ENCODE results near the gene SIRT1. TPM values are rescaled to one million over a fixed set of nuclear protein-coding genes. Genes with fewer than 3 reads are reported as not detected.
A peak's percentile ranks its signal among the peaks of the same experiment; 100 is the strongest.

The SIRT1 gene
- total RNA-seq, 1 experiment from 2014 or later: 83.8 TPM

DNA sequence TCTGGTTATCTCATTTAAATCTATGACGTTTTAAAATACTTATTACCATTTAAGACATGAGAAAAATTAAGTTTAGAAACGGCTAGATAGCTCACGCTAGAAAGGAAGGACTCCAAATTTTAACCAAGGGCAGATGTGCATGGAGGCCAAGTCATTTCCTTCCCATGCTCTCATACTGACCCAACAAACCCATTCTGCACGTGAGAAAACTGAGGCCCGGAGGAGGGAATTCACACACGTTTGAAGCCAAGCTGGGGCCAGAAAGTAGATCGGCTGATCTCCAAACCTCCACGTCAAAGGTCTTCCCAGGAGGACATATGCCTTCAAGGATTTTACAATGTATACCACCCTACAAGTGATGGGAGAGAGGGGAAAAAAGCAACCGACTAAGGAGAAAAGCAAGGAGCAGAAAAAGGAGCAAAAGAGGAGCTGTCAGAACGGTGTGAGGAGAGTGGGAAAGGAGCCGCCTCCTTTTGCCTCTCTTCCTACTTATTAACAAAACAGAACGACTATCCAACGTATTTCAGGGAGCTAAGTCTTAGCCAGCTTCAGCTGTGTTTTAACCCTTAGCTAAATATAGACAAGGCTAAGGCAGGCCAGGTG lies 645 bp upstream of the SIRT1 start:
- no peak overlapping the region for H4K91ac ChIP-seq (ENCODE audit: insufficient read length, low read depth, low read length)
- no peak overlapping the region for H3K18ac ChIP-seq (ENCODE audit: insufficient read length, low read depth, low read length)
- peak overlapping the region; percentile 87 for H3K4me2 ChIP-seq (ENCODE audit: insufficient read depth, insufficient read length, low read length)
- peaks cover 8% of the 10 kb centered on the region for H3K23me2 ChIP-seq (ENCODE audit: insufficient read length, low read depth, low read length, poor library complexity, severe bottlenecking)
- H2BK20ac ChIP-seq (ENCODE audit: low read depth, low read length, poor library complexity, severe bottlenecking): no peak overlapping the region
- H3K9ac ChIP-seq (ENCODE audit: extremely low read depth, insufficient read length, low read length): peak overlapping the region; percentile 79
- H2BK120ac ChIP-seq (ENCODE audit: low read depth, low read length, poor library complexity, severe bottlenecking): no peak overlapping the region
- no peaks in the 10 kb centered on the region for H3K27me3 ChIP-seq (ENCODE audit: insufficient read depth, low read length)
- no peak overlapping the region for H3T11ph ChIP-seq (ENCODE audit: low read length)
- H3K79me2 ChIP-seq (ENCODE audit: insufficient read depth, low read length): peaks cover 13% of the 10 kb centered on the region; the same call in 1 of the 2 replicates
- no peak for DNase-seq
- H2BK12ac ChIP-seq (ENCODE audit: insufficient read length, low read depth, low read length): no peak overlapping the region
- Mint-ChIP-seq H3K4me3 (peak overlapping the region; percentile 85 to 97), H3K27ac (peak overlapping the region; percentile 97 to 98 (median 98)), H3K36me3 (ENCODE audit: insufficient read depth in 1 of 3, low read depth in 3 of 3) (peaks cover 21 to 33% (median 24%) of the 10 kb centered on the region in 3 experiments), H3K9me3 (peaks cover 0 to 2% of the 10 kb centered on the region in 2 experiments; a peak in 1 of 5 replicates), H3K27me3 (ENCODE audit: low read depth) (no peaks in the 10 kb centered on the region; the same call in 1 of the 2 replicates), H3K4me1 (peaks cover 17 to 29% of the 10 kb centered on the region in 2 experiments)
- H2BK5ac ChIP-seq (ENCODE audit: insufficient read length, low read length): no peak overlapping the region
- H4K20me1 ChIP-seq (ENCODE audit: control insufficient read depth, insufficient read depth, insufficient read length): no peaks in the 10 kb centered on the region
- H3K27ac ChIP-seq (ENCODE audit: insufficient read length, low read depth, low read length): peak overlapping the region; percentile 32
- H2BK15ac ChIP-seq (ENCODE audit: low read depth, low read length): no peak overlapping the region
- TF ChIP-seq, protein P1, sequence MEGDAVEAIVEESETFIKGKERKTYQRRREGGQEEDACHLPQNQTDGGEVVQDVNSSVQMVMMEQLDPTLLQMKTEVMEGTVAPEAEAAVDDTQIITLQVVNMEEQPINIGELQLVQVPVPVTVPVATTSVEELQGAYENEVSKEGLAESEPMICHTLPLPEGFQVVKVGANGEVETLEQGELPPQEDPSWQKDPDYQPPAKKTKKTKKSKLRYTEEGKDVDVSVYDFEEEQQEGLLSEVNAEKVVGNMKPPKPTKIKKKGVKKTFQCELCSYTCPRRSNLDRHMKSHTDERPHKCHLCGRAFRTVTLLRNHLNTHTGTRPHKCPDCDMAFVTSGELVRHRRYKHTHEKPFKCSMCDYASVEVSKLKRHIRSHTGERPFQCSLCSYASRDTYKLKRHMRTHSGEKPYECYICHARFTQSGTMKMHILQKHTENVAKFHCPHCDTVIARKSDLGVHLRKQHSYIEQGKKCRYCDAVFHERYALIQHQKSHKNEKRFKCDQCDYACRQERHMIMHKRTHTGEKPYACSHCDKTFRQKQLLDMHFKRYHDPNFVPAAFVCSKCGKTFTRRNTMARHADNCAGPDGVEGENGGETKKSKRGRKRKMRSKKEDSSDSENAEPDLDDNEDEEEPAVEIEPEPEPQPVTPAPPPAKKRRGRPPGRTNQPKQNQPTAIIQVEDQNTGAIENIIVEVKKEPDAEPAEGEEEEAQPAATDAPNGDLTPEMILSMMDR (conservative IDR thresholded peaks at IDR 0.05): no peak
- 0 out of 2 replicates have a peak overlapping the region, but pooled peaks have one; percentile 42 for H3K14ac ChIP-seq (ENCODE audit: insufficient read depth, low read length)
- H3K4me1 ChIP-seq (ENCODE audit: insufficient read depth, low read length): no peaks in the 10 kb centered on the region
- H3K4ac ChIP-seq (ENCODE audit: low read depth, low read length): no peak overlapping the region
- H3K56ac ChIP-seq (ENCODE audit: insufficient read length, low read depth, low read length): no peak overlapping the region
- no CpG with 5 or more reads among the region's 13 CpGs for WGBS (ENCODE audit: extremely low coverage, insufficient read length, low lambda C conversion rate)
- H2AFZ ChIP-seq (ENCODE audit: low read length): no peak overlapping the region
- H3K9me3 ChIP-seq (ENCODE audit: control insufficient read depth, low read depth, low read length): no peaks in the 10 kb centered on the region
- H3K79me1 ChIP-seq (ENCODE audit: insufficient read depth, low read depth, low read length, poor library complexity, severe bottlenecking): peaks cover 3% of the 10 kb centered on the region
- H3K23ac ChIP-seq (ENCODE audit: insufficient read length, low read depth, low read length): no peak overlapping the region
- H4K8ac ChIP-seq (replicated peaks; ENCODE audit: insufficient read length, low read depth, low read length): no peak overlapping the region
- no peak overlapping the region for H4K5ac ChIP-seq (ENCODE audit: insufficient read length, low read depth, low read length)
- H2AK5ac ChIP-seq (ENCODE audit: insufficient read length, low read length): no peak overlapping the region
